GM12878 (cell line): ENCODE measurements around the gene SPAG16. TPM values are rescaled to one million over a fixed set of nuclear protein-coding genes. Genes with fewer than 3 reads are reported as not detected.

Source experiments
- ATAC-seq: fragments of 200-7000 bp; cut with Tn5 transposase; 3 replicates; pipeline ENCODE4 v1.9.1; 2020; ENCODE audit warnings: mild to moderate bottlenecking, moderate library complexity
- BruUV-seq: library from RNA; stranded (reverse); fragments of 400-500 nt; replicated peaks from 2 replicates; lab custom pipeline; 2021; lab: Mats Ljungman, UMichigan
- CTCF ChIA-PET: fragments of 300-600 bp; sonication (Branson Sonifier 250); formaldehyde crosslinking; extraction: SDS; loops from one replicate; lab custom pipeline; 2021; ENCODE audit warnings: inconsistent platforms; lab: Yijun Ruan, JAX
- POLR2A ChIA-PET: fragments of 350-600 bp; formaldehyde crosslinking; extraction: SDS; loops from one replicate; lab custom pipeline; 2021; ENCODE audit warnings: inconsistent platforms; lab: Charles Lee
- RAD21 ChIA-PET: fragments of 300-600 bp; sonication (Branson Sonifier 250); formaldehyde crosslinking; loops from one replicate; lab custom pipeline; 2023; ENCODE audit warnings: antibody characterized with exemption; ENCODE audit not compliant: unreplicated experiment; lab: Charles Lee
- SMC1A ChIA-PET: fragments of 300-600 bp; sonication (Branson Sonifier 250); formaldehyde crosslinking; loops from one replicate; lab custom pipeline; 2023; ENCODE audit not compliant: unreplicated experiment, uncharacterized antibody; lab: Charles Lee
- DNase-seq: peaks from one replicate; pipeline ENCODE4 v3.0.0-alpha.2; 2011; ENCODE audit warnings: low read depth, low spot score
- FAIRE-seq: peaks from 3 replicates; lab custom pipeline; 2011; peaks lifted over from hg19 to GRCh38; lab: Jason Lieb, UNC
- H2AFZ ChIP-seq: 2 replicates; pipeline ENCODE4 v1.6.0; 2011; ENCODE audit warnings: low read depth, low read length, control low read depth; ENCODE audit not compliant: control insufficient read depth
- H3K27ac ChIP-seq: 2 replicates; pipeline ENCODE4 v1.5.1; 2011; ENCODE audit warnings: control low read depth; ENCODE audit not compliant: control insufficient read depth, insufficient read depth
- H3K27me3 ChIP-seq, 2 experiments: replicated peaks in 1 of 2; 2 replicates each; pipeline versions ENCODE4 v1.6.0 to v1.6.1; 2011; ENCODE audit warnings: low read length in 1 of 2; ENCODE audit not compliant: control insufficient read depth in 2 of 2, insufficient read depth in 2 of 2
- H3K36me3 ChIP-seq, 2 experiments: 2 replicates each; pipeline ENCODE4 v1.5.1; 2011; ENCODE audit warnings: low read length in 1 of 2; ENCODE audit not compliant: control insufficient read depth in 2 of 2, insufficient read depth in 2 of 2
- H3K4me1 ChIP-seq: 2 replicates; pipeline ENCODE4 v1.6.1; 2011; ENCODE audit warnings: mild to moderate bottlenecking, low read length, moderate library complexity, mixed read lengths; ENCODE audit not compliant: control insufficient read depth, insufficient read depth
- H3K4me2 ChIP-seq: 2 replicates; pipeline ENCODE4 v1.6.0; 2011; ENCODE audit warnings: control low read depth; ENCODE audit not compliant: control insufficient read depth, insufficient read depth
- H3K4me3 ChIP-seq: fragments of 200-600 bp; sonication (generic); 2 replicates; pipeline ENCODE4 v1.5.1; 2016
- H3K79me2 ChIP-seq: 2 replicates; pipeline ENCODE4 v1.6.0; 2011; ENCODE audit warnings: low read length; ENCODE audit not compliant: control insufficient read depth, insufficient read depth
- H3K9ac ChIP-seq: 2 replicates; pipeline ENCODE4 v1.8.0; 2011; ENCODE audit warnings: low read length, control low read depth, mixed read lengths; ENCODE audit not compliant: control insufficient read depth, insufficient read depth
- H3K9me3 ChIP-seq: replicated peaks from 3 replicates; pipeline ENCODE4 v1.5.1; 2011; ENCODE audit warnings: mild to moderate bottlenecking, low read length; ENCODE audit not compliant: control insufficient read depth, insufficient read depth
- H4K20me1 ChIP-seq: 2 replicates; pipeline ENCODE4 v1.6.0; 2011; ENCODE audit not compliant: control insufficient read depth, insufficient read depth
- CUX1 ChIP-seq: IDR thresholded peaks from 2 replicates; pipeline ENCODE4 v1.6.1; 2012; ENCODE audit warnings: improper control_type of control experiment, low read depth, low read length; ENCODE audit not compliant: insufficient replicate concordance
- EED ChIP-seq: sonication (generic); IDR thresholded peaks from 2 replicates; pipeline ENCODE4 v1.6.1; 2016; ENCODE audit warnings: antibody characterized with exemption, low read depth
- IKZF1 ChIP-seq: fragments of 450-650 bp; conservative IDR thresholded peaks from 2 replicates; pipeline ENCODE4 v1.6.1; 2017; ENCODE audit warnings: antibody characterized with exemption, mild to moderate bottlenecking
- LARP7 ChIP-seq: fragments of 450-650 bp; IDR thresholded peaks from 2 replicates; pipeline ENCODE4 v1.6.1; 2017; ENCODE audit warnings: mild to moderate bottlenecking
- POLR2AphosphoS2 ChIP-seq: IDR thresholded peaks from 2 replicates; pipeline ENCODE4 v1.6.1; 2011; ENCODE audit warnings: low read depth, mild to moderate bottlenecking, low read length, improper control_type of control experiment, moderate library complexity
- POLR2AphosphoS5 ChIP-seq: IDR thresholded peaks from 2 replicates; pipeline ENCODE4 v1.6.1; 2011; ENCODE audit warnings: mild to moderate bottlenecking, low read length, inconsistent platforms
- PRDM15 ChIP-seq: fragments of 450-650 bp; formaldehyde crosslinking; IDR thresholded peaks from 2 replicates; pipeline ENCODE4 v1.4.0; 2020; ENCODE audit warnings: mild to moderate bottlenecking, moderate library complexity
- RELB ChIP-seq: fragments of 450-650 bp; IDR thresholded peaks from 2 replicates; pipeline ENCODE4 v1.6.1; 2017; ENCODE audit warnings: low read depth, mild to moderate bottlenecking, moderate library complexity
- TARDBP ChIP-seq: IDR thresholded peaks from 2 replicates; pipeline ENCODE4 v1.6.1; 2016; ENCODE audit warnings: borderline replicate concordance
- USF2 ChIP-seq: IDR thresholded peaks from 2 replicates; pipeline ENCODE4 v1.6.1; 2011; ENCODE audit warnings: low read depth, low read length, improper control_type of control experiment, borderline replicate concordance
- WGBS: methylation state at CpG from one replicate; pipeline ENCODE4 v1.1.6; 2016; ENCODE audit warnings: low lambda C conversion rate; ENCODE audit not compliant: insufficient replicate concordance, insufficient coverage; ENCODE audit errors: missing lambda C conversion rate; 5-methylcytosine and 5-hydroxymethylcytosine counted together
- in situ Hi-C: fragments of 300-500 bp; cut with MboI; formaldehyde crosslinking; loops from 9 replicates; pipeline ENCODE4 v1.14.3; 2018; ENCODE audit warnings: mixed read lengths
- intact Hi-C: fragments of 100-400 bp; cut with micrococcal nuclease; formaldehyde crosslinking; loops from one replicate; pipeline ENCODE4 v1.14.2; 2022; ENCODE audit not compliant: unreplicated experiment
- polyA plus RNA-seq, 11 experiments: library from polyadenylated mRNA; depleted of rRNA in 4 of 11; unstranded in 6 of 11; stranded (reverse) in 5 of 11; fragments of >200 nt; fragmentation: Nextera tagmentation in 4 of 11; fragmentation: Illumina TruSeq in 1 of 11; extraction: Ambion mirVana in 4 of 11; extraction: Trizol in 1 of 11; gene quantifications; 1 replicate in 1 of 11; 2 replicates in 10 of 11; pipeline versions ENCODE4 v1.2.1 to v1.2.3, GENCODE V29; 2011 to 2016; ENCODE audit warnings: inconsistent platforms in 2 of 11, missing spikeins in 2 of 11, low read depth in 1 of 11
- total RNA-seq, 4 experiments: library from RNA; depleted of rRNA in 3 of 4; stranded (reverse); fragments of >200 nt in 3 of 4; fragmentation: Illumina TruSeq in 1 of 4; extraction: Trizol in 1 of 4; gene quantifications; 2 replicates each; pipeline versions ENCODE4 v1.2.1 to v1.2.3, GENCODE V29; 2013 to 2021

The SPAG16 gene
- total and polyA plus RNA-seq, 10 of the 15 experiments (the other 5 are each of a cell fraction or from before 2014, with no cell fraction given), result 6.0 to 25.0 (median 15.2) TPM

- Histone ChIP-seq H2AFZ (peak overlapping the region; percentile 34; the same call in 1 of the 2 replicates), H3K36me3 (no peaks in the 10 kb centered on the region), H3K4me2 (peak overlapping the region; percentile 61), H4K20me1 (no peaks in the 10 kb centered on the region), H3K4me1 (peaks cover 41% of the 10 kb centered on the region), H3K79me2 (peaks cover 58% of the 10 kb centered on the region), H3K27ac (peak overlapping the region; percentile 98), H3K27me3 (no peaks in the 10 kb centered on the region), H3K9ac (peak overlapping the region; percentile 50), H3K4me3 (peak overlapping the region; percentile 41; the same call in 1 of the 2 replicates), H3K9me3 (no peaks in the 10 kb centered on the region)
- ATAC-seq (no peak), DNase-seq (no peak), FAIRE-seq (no peak)
- no TSS peak for BruUV-seq
- POLR2A ChIA-PET, result interaction anchor here (0.9 to 13.8 kb wide), 5 partner anchors 10 to 217 kb away, joined by 3 to 232 read pairs (median 3); partner anchors contain the start of gene IKZF2
- CTCF ChIA-PET, result interaction anchor here (0.8 to 2.7 kb wide), 6 partner anchors 8 to 216 kb away, joined by 3 to 9 read pairs (median 4); no protein-coding TSS in a partner anchor
- intact Hi-C loops, result loop anchor here (5.0 to 10.0 kb wide), 4 partner anchors 47 to 1570 kb away; partner anchors contain the start of gene BARD1
- in situ Hi-C loops, result loop anchor here (25.0 kb wide), 1 partner anchor 1503 kb away; no protein-coding TSS in a partner anchor
- SMC1A ChIA-PET, result interaction anchor here (0.8 to 15.7 kb wide), 6 partner anchors 10 to 216 kb away, joined by 3 to 467 read pairs (median 14); partner anchors contain the start of gene IKZF2
- RAD21 ChIA-PET, result interaction anchor here (0.9 to 15.7 kb wide), 6 partner anchors 9 to 220 kb away, joined by 3 to 540 read pairs (median 36); partner anchors contain the start of gene IKZF2
- 100% methylated on average over 1 of the region's 1 CpG for WGBS
- TF ChIP-seq LARP7, result no peak
- TF ChIP-seq EED, result peak; percentile 54
- TF ChIP-seq RELB, result 0 out of 2 replicates have a peak, but pooled peaks have one; percentile 29
- no peak for TF ChIP-seq TARDBP
- TF ChIP-seq POLR2AphosphoS2, result no peak
- TF ChIP-seq PRDM15 (CRISPR knock-in tag), result 0 out of 2 replicates have a peak, but pooled peaks have one; percentile 5
- no peak for TF ChIP-seq CUX1
- TF ChIP-seq IKZF1, result peak; percentile 78
- peak; percentile 41; the same call in 1 of the 2 replicates for TF ChIP-seq POLR2AphosphoS5
- no peak for TF ChIP-seq USF2
Measured at GRCh38 chr2:213234641-213235040, 49.6 kb upstream of the SPAG16 start.
